Adrenal gland (tissue), 5 donors: ENCODE data around the gene GPC6.

Experiments used
- CTCF ChIP-seq, 6 experiments: fragments of 450-650 bp in 4 of 6; fragments of 200-600 bp in 2 of 6; sonication (generic) in 1 of 6; IDR thresholded peaks; 1 replicate in 5 of 6; 2 replicates in 1 of 6; pipeline versions ENCODE4 v1.5.1 to v1.8.0; 2016 to 2021; ENCODE audit warnings: antibody characterized with exemption in 6 of 6, mild to moderate bottlenecking in 2 of 6, moderate library complexity in 1 of 6
- POLR2A ChIP-seq, 2 donors: fragments of 450-650 bp; IDR thresholded peaks; one replicate each; pipeline ENCODE4 v1.6.1; 2017; ENCODE audit warnings: antibody characterized with exemption in 2 of 2, mild to moderate bottlenecking in 2 of 2, moderate library complexity in 1 of 2
- donor health status: DM: no; HTN: no; CAD: no.

DNA sequence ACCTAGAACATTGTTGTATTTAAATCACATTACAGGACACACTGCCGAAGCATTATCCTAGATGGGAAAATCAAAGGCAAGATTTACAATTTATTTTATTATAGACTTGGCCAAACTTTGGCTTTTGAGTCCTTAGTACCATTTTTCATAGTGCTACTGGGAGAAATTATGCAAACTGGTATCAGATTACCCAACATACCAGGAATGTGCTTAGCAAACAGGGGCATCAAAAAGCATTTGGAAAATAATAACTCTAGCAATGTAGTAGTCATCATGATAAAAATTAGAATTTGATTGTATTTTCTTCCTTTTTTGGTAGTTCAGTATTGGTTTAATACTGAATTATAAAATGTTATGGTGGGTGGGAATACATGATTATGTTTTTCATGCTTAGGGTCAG lies 34.0 kb downstream of the GPC6 start:
- TF ChIP-seq CTCF (IDR thresholded peaks at IDR 0.05) (no peak), POLR2A (IDR thresholded peaks at IDR 0.05) (no peak)
